ENCODE results near the gene KLHL5. TPM values are rescaled to one million over a fixed set of nuclear protein-coding genes. Genes with fewer than 3 reads are reported as not detected.

The KLHL5 gene
- total RNA-seq, 1 donor from 2014 or later, result 62.7 TPM

DNA sequence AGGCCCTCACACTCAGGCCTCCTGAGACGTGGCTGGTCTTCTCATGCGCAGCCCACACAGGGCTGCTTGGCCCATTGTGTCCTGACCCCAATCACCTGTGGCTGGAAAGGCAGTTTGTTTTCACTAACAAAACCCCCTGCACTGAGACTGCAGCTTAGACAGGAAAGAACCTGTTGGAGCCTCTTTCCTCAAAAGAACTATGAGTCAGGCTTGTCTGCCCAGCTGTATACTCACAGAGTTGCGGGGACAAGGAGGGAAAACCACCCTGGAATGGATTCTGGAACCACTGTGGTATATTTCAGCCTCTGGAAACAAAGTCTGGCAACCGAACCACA is 24.6 kb upstream of the KLHL5 start:
- TF ChIP-seq, protein P1, sequence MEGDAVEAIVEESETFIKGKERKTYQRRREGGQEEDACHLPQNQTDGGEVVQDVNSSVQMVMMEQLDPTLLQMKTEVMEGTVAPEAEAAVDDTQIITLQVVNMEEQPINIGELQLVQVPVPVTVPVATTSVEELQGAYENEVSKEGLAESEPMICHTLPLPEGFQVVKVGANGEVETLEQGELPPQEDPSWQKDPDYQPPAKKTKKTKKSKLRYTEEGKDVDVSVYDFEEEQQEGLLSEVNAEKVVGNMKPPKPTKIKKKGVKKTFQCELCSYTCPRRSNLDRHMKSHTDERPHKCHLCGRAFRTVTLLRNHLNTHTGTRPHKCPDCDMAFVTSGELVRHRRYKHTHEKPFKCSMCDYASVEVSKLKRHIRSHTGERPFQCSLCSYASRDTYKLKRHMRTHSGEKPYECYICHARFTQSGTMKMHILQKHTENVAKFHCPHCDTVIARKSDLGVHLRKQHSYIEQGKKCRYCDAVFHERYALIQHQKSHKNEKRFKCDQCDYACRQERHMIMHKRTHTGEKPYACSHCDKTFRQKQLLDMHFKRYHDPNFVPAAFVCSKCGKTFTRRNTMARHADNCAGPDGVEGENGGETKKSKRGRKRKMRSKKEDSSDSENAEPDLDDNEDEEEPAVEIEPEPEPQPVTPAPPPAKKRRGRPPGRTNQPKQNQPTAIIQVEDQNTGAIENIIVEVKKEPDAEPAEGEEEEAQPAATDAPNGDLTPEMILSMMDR (conservative IDR thresholded peaks at IDR 0.05; ENCODE audit: low read depth, low read length), result no peak
- DNase-seq (ENCODE audit: low read depth), result no peak
- H3K4me3 ChIP-seq (ENCODE audit: low read depth, low read length), result no peak overlapping the region

DNA sequence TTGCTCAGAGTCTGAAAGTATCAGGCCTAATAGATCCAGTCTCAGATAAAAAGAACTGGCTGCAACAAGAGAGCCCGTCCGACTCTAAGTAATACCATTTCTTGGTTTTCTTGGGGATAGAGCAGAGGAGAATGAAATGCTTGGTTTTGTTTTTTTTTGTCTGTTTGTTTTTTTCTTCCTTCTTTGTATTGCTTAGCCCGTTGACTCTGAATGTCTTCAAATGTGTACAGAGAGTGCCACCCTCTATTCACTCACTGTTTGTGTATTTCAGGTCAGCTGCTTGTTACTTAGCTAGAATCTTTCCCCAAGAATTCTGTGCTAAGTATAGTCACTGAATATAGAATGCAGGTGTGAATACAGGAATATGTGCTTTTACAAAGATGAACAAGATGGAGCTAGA is 24.1 kb upstream of the KLHL5 start:
- H3K4me3 ChIP-seq (ENCODE audit: low read depth, low read length), result no peak overlapping the region
- TF ChIP-seq, protein P1 (conservative IDR thresholded peaks at IDR 0.05; ENCODE audit: low read depth, low read length), result no peak
- no peak for DNase-seq (ENCODE audit: low read depth)

GRCh38 chr4:39039108-39039507 is 22.9 kb upstream of the KLHL5 start:
- TF ChIP-seq, protein P1 (conservative IDR thresholded peaks at IDR 0.05; ENCODE audit: low read depth, low read length), result no peak
- no peak overlapping the region for H3K4me3 ChIP-seq (ENCODE audit: low read depth, low read length)
- DNase-seq (ENCODE audit: low read depth), result no peak

GRCh38 chr4:39042366-39042765 is 19.7 kb upstream of the KLHL5 start:
- no peak for DNase-seq (ENCODE audit: low read depth)
- TF ChIP-seq, protein P1 (conservative IDR thresholded peaks at IDR 0.05; ENCODE audit: low read depth, low read length), result no peak
- H3K4me3 ChIP-seq (ENCODE audit: low read depth, low read length), result no peak overlapping the region

GRCh38 chr4:39043058-39043860 is 18.8 kb upstream of the KLHL5 start:
- no peak for DNase-seq (ENCODE audit: low read depth)
- TF ChIP-seq, protein P1 (conservative IDR thresholded peaks at IDR 0.05; ENCODE audit: low read depth, low read length), result no peak
- H3K4me3 ChIP-seq (ENCODE audit: low read depth, low read length), result no peak overlapping the region

DNA sequence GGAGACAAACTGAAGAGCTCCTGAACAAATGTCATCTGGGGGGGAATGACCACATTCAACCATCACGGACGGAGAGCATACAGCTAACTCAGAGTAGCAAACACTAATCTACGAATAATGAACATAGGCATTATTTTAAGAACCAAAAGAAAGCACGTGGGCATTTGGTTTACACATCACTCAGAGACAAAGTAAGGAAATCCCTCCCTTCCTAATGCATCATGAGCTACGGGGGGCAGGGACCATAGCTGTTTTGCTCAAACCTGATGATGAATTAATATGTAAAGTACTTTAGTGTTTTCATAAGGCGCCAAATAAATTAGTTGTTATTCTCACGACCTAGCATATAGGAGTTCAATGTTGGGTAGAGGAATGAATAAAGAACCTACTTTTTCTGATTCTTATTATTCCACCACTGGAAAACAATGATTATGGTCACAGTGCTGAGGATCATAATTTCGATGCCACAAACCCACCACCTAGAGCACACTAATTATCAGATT is 18.1 kb upstream of the KLHL5 start:
- DNase-seq (ENCODE audit: low read depth), result no peak
- TF ChIP-seq, protein P1 (conservative IDR thresholded peaks at IDR 0.05; ENCODE audit: low read depth, low read length), result no peak

More for the DNA sequence above, 18.1 kb upstream of the KLHL5 start:
- peak overlapping the region; percentile 59 for H3K4me3 ChIP-seq (ENCODE audit: low read depth, low read length)
